ENCODE measurements around the gene HSPB7. TPM values are rescaled to one million over a fixed set of nuclear protein-coding genes. Genes with fewer than 3 reads are reported as not detected.

HSPB7 gene
- total and polyA plus RNA-seq, 2 of the 8 experiments (the other 6 are each of a cell fraction or from before 2014, with no cell fraction given), result not detected

GRCh38 chr1:16065269-16065576 lies 47.4 kb upstream of the HSPB7 start:
- no peak overlapping the region for H2AFZ ChIP-seq (ENCODE audit: low read length)
- H2AK5ac ChIP-seq (ENCODE audit: low read depth, low read length), result no peak overlapping the region
- H2BK20ac ChIP-seq (ENCODE audit: low read length), result no peak overlapping the region
- CTCF ChIA-PET (ENCODE audit: partially characterized antibody), result interaction anchor here (0.6 to 7.8 kb wide), 10 partner anchors 10 to 374 kb away, joined by 3 to 91 read pairs (median 4); no protein-coding TSS in a partner anchor
- no peak overlapping the region for H2BK120ac ChIP-seq (replicated peaks; ENCODE audit: low read depth, low read length)
- H3K23ac ChIP-seq (ENCODE audit: insufficient read length), result no peak overlapping the region
- H3K23me2 ChIP-seq (ENCODE audit: low read depth, low read length), result no peaks in the 10 kb centered on the region
- H3K4ac ChIP-seq (replicated peaks; ENCODE audit: insufficient read length, low read depth, low read length), result no peak overlapping the region
- 79% methylated on average over 8 of the region's 8 CpGs; no CpG with 5 or more reads in 1 of the 2 experiments for WGBS, 2 experiments (ENCODE audit: extremely low coverage in 1 of 2, insufficient coverage in 1 of 2, insufficient read length in 1 of 2, insufficient replicate concordance in 2 of 2, low coverage in 1 of 2, low lambda C conversion rate in 2 of 2, missing lambda C conversion rate in 1 of 2)
- POLR2A ChIA-PET (ENCODE audit: partially characterized antibody), result no interaction called here
- H3K4me1 ChIP-seq (replicated peaks in 1 of 4; ENCODE audit: control insufficient read depth in 3 of 4, insufficient read depth in 4 of 4, low read length in 3 of 4), result peaks cover 0 to 18% (median 13%) of the 10 kb centered on the region in 4 experiments; a peak in 6 of 7 replicates
- no peak overlapping the region for H3K14ac ChIP-seq (ENCODE audit: insufficient read length)
- H3K4me3 ChIP-seq (ENCODE audit: extremely low read depth in 1 of 4, insufficient read depth in 2 of 4, low read depth in 3 of 4, low read length in 4 of 4), result no peak overlapping the region
- TF ChIP-seq ASH2L (IDR thresholded peaks at IDR 0.05; ENCODE audit: low read length) (no peak), ATF3 (IDR thresholded peaks at IDR 0.05; ENCODE audit: insufficient read depth, low read depth, low read length) (no peak), JUND (IDR thresholded peaks at IDR 0.05; ENCODE audit: low read length) (no peak), SRF (IDR thresholded peaks at IDR 0.05; ENCODE audit: low read depth, low read length) (no peak), BACH1 (IDR thresholded peaks at IDR 0.05; ENCODE audit: low read length) (no peak), SP1 (IDR thresholded peaks at IDR 0.05; ENCODE audit: low read depth, low read length) (no peak), KDM1A (IDR thresholded peaks at IDR 0.05; ENCODE audit: borderline replicate concordance, low read length) (no peak), CBX8 (IDR thresholded peaks at IDR 0.05; ENCODE audit: borderline replicate concordance, low read depth, low read length) (no peak), GABPA (IDR thresholded peaks at IDR 0.05; ENCODE audit: borderline replicate concordance, insufficient read depth, low read length) (no peak), SIX5 (IDR thresholded peaks at IDR 0.05; ENCODE audit: low read depth, low read length) (no peak), FOSL1 (IDR thresholded peaks at IDR 0.05; ENCODE audit: insufficient read depth, low read depth, low read length) (no peak), RFX5 (IDR thresholded peaks at IDR 0.05; ENCODE audit: borderline replicate concordance, low read depth, low read length) (no peak)
- no peak overlapping the region for H2BK12ac ChIP-seq (ENCODE audit: low read depth, low read length)
- no peak overlapping the region for H3K27ac ChIP-seq (ENCODE audit: low read depth, low read length)
- no peaks in the 10 kb centered on the region for H4K20me1 ChIP-seq (replicated peaks in 1 of 2; ENCODE audit: control insufficient read depth in 1 of 2, insufficient read depth in 2 of 2, low read length in 2 of 2)
- FAIRE-seq (no peak), DNase-seq (ENCODE audit: low read depth in 1 of 2, low spot score in 2 of 2) (no peak)
- H2BK15ac ChIP-seq (ENCODE audit: low read length), result no peak overlapping the region
- no peak overlapping the region; a peak in 1 of 4 replicates for H3K4me2 ChIP-seq (ENCODE audit: insufficient read depth in 1 of 2, low read depth in 2 of 2, low read length in 2 of 2)
- no peak overlapping the region for H4K5ac ChIP-seq (ENCODE audit: insufficient read length, low read depth, low read length)
- no peak overlapping the region for H3K56ac ChIP-seq (replicated peaks; ENCODE audit: insufficient read length, low read depth, low read length)
- no peak overlapping the region for H4K8ac ChIP-seq (ENCODE audit: extremely low read depth, insufficient read depth, low read length)
- H3K9me3 ChIP-seq (ENCODE audit: insufficient read depth in 2 of 2, low read depth in 1 of 2, low read length in 1 of 2), result no peaks in the 10 kb centered on the region
- H3K18ac ChIP-seq (ENCODE audit: extremely low read depth, low read length), result no peak overlapping the region
- no peak overlapping the region for H2BK5ac ChIP-seq (ENCODE audit: low read depth, low read length)
- H3K36me3 ChIP-seq (ENCODE audit: control insufficient read depth in 2 of 4, insufficient read depth in 4 of 4, low read length in 3 of 4), result no peaks in the 10 kb centered on the region
- no peak overlapping the region for H3K9ac ChIP-seq (replicated peaks in 1 of 4; ENCODE audit: extremely low read depth in 1 of 4, low read depth in 3 of 4, low read length in 3 of 4)
- no peak overlapping the region for H4K91ac ChIP-seq (replicated peaks; ENCODE audit: insufficient read length, low read length)
- H3K79me1 ChIP-seq (ENCODE audit: low read depth, low read length), result no peaks in the 10 kb centered on the region
- no peaks in the 10 kb centered on the region for H3K79me2 ChIP-seq (ENCODE audit: control insufficient read depth in 1 of 2, insufficient read depth in 2 of 2, low read length in 2 of 2)
- peaks cover 0 to 4% (median 2%) of the 10 kb centered on the region in 4 experiments; a peak in 2 of 7 replicates for H3K27me3 ChIP-seq (replicated peaks in 1 of 4; ENCODE audit: control insufficient read depth in 3 of 4, extremely low read depth in 1 of 4, insufficient read depth in 3 of 4, low read length in 3 of 4)
